B cell (primary cell): ENCODE results near the gene MBNL3. TPM values are rescaled to one million over a fixed set of nuclear protein-coding genes. Genes with fewer than 3 reads are reported as not detected.

Experiments
- ATAC-seq: fragments of 200-7000 bp; cut with Tn5 transposase; one replicate; pipeline ENCODE4 v1.10.0; 2021; ENCODE audit warnings: low read depth, mild to moderate bottlenecking, moderate number of reproducible peaks, moderate library complexity
- CTCF ChIA-PET: fragments of 350-600 bp; sonication (Branson Sonifier 250); formaldehyde crosslinking; loops from one replicate; lab custom pipeline; 2021; ENCODE audit warnings: antibody characterized with exemption, inconsistent platforms; lab: Charles Lee
- POLR2A ChIA-PET: fragments of 350-600 bp; sonication (Branson Sonifier 250); formaldehyde crosslinking; loops from one replicate; lab custom pipeline; 2021; ENCODE audit warnings: antibody characterized with exemption; lab: Charles Lee
- DNase-seq: peaks from one replicate; pipeline ENCODE4 v3.0.0; 2013
- H2AFZ ChIP-seq: 2 replicates; pipeline ENCODE4 v1.6.1; 2012; ENCODE audit warnings: mild to moderate bottlenecking, low read depth, low read length; ENCODE audit not compliant: insufficient read depth, poor library complexity, severe bottlenecking
- H3K27ac ChIP-seq, 2 donors: 1 replicate in 1 of 2; 2 replicates in 1 of 2; pipeline ENCODE4 v1.5.1; 2012 to 2013; ENCODE audit warnings: low read length in 2 of 2, mild to moderate bottlenecking in 2 of 2, moderate library complexity in 1 of 2
- H3K27me3 ChIP-seq, 4 experiments: fragments of 200-600 bp in 1 of 4; sonication (generic) in 1 of 4; replicated peaks in 1 of 4; 1 replicate in 2 of 4; 2 replicates in 2 of 4; pipeline versions ENCODE4 v1.6.1 to v1.7.0; 2013 to 2016; ENCODE audit warnings: low read length in 3 of 4, mild to moderate bottlenecking in 2 of 4, mixed read lengths in 1 of 4, moderate library complexity in 1 of 4; ENCODE audit not compliant: insufficient read depth in 4 of 4, control insufficient read depth in 3 of 4; ENCODE audit errors: control extremely low read depth in 1 of 4
- H3K36me3 ChIP-seq, 2 experiments: replicated peaks in 1 of 2; 1 replicate in 1 of 2; 2 replicates in 1 of 2; pipeline versions ENCODE4 v1.6.1 to v1.7.1; 2013; ENCODE audit warnings: low read length in 1 of 2; ENCODE audit not compliant: insufficient read depth in 2 of 2, control insufficient read depth in 1 of 2; ENCODE audit errors: control extremely low read depth in 1 of 2, extremely low read depth in 1 of 2
- H3K4me1 ChIP-seq, 2 donors: fragments of 200-600 bp in 1 of 2; sonication (generic) in 1 of 2; 1 replicate in 1 of 2; 2 replicates in 1 of 2; pipeline versions ENCODE4 v1.5.1 to v1.6.1; 2013 to 2017; ENCODE audit warnings: low read length in 2 of 2; ENCODE audit not compliant: control insufficient read depth in 2 of 2, insufficient read depth in 2 of 2
- H3K4me2 ChIP-seq: replicated peaks from 2 replicates; pipeline ENCODE3; 2012; ENCODE audit warnings: mild to moderate bottlenecking, low read depth, low read length; ENCODE audit not compliant: poor library complexity, severe bottlenecking
- H3K4me3 ChIP-seq, 5 experiments: fragments of 200-600 bp in 1 of 5; sonication (generic) in 1 of 5; 1 replicate in 3 of 5; 2 replicates in 2 of 5; pipeline versions ENCODE4 v1.5.1 to v1.7.0; 2011 to 2016; ENCODE audit warnings: low read length in 4 of 5, mild to moderate bottlenecking in 4 of 5, low read depth in 2 of 5, control low read depth in 1 of 5, moderate library complexity in 1 of 5; ENCODE audit not compliant: insufficient read depth in 1 of 5; ENCODE audit errors: control extremely low read depth in 1 of 5, extremely low read depth in 1 of 5
- H3K79me2 ChIP-seq: fragments of 200-600 bp; sonication (generic); one replicate; pipeline ENCODE4 v1.6.0; 2016; ENCODE audit warnings: low read length; ENCODE audit not compliant: control insufficient read depth, insufficient read depth
- H3K9ac ChIP-seq: fragments of 200-600 bp; sonication (generic); 2 replicates; pipeline ENCODE4 v1.6.1; 2017; ENCODE audit warnings: mild to moderate bottlenecking, low read length, moderate library complexity
- H3K9me3 ChIP-seq, 3 donors: one replicate each; pipeline versions ENCODE4 v1.6.1 to v1.7.1; 2013; ENCODE audit warnings: low read length in 2 of 3; ENCODE audit not compliant: control insufficient read depth in 2 of 3, insufficient read depth in 1 of 3; ENCODE audit errors: control extremely low read depth in 1 of 3
- H4K20me1 ChIP-seq: 2 replicates; pipeline ENCODE4 v1.6.0; 2012; ENCODE audit warnings: mild to moderate bottlenecking, low read length; ENCODE audit not compliant: insufficient read depth, control insufficient read depth, poor library complexity, severe bottlenecking
- H3K27ac Mint-ChIP-seq: one replicate; pipeline ENCODE4 v1.8.0; 2021; ENCODE audit warnings: mixed read lengths
- H3K27me3 Mint-ChIP-seq: one replicate; pipeline ENCODE4 v1.8.0; 2021; ENCODE audit warnings: mixed read lengths
- H3K4me1 Mint-ChIP-seq: one replicate; pipeline ENCODE4 v1.8.0; 2021; ENCODE audit warnings: mixed read lengths
- H3K4me3 Mint-ChIP-seq: one replicate; pipeline ENCODE4 v1.8.0; 2021; ENCODE audit warnings: mixed read lengths
- H3K9me3 Mint-ChIP-seq: one replicate; pipeline ENCODE4 v1.8.0; 2022; ENCODE audit warnings: mixed read lengths; ENCODE audit not compliant: insufficient read depth
- EZH2 ChIP-seq: IDR thresholded peaks from 2 replicates; pipeline ENCODE4 v1.6.1; 2012; ENCODE audit warnings: borderline replicate concordance, low read depth, mild to moderate bottlenecking, moderate library complexity, low read length; ENCODE audit not compliant: insufficient read depth, poor library complexity, severe bottlenecking
- WGBS: methylation state at CpG from one replicate; pipeline ENCODE4 v1.1.5; 2013; ENCODE audit warnings: missing lambda C conversion rate; ENCODE audit not compliant: insufficient coverage; 5-methylcytosine and 5-hydroxymethylcytosine counted together
- intact Hi-C: fragments of 100-400 bp; cut with micrococcal nuclease; formaldehyde crosslinking; loops from one replicate; pipeline ENCODE4 v1.10.0; 2022
- polyA plus RNA-seq: library from polyadenylated mRNA; depleted of rRNA; stranded (reverse); fragments of >200 nt; gene quantifications from 2 replicates; pipeline ENCODE4 v1.2.3, GENCODE V29; 2012
- total RNA-seq, 2 donors: library from RNA; stranded (reverse); fragments of 120-200 nt in 1 of 2; gene quantifications; 1 replicate in 1 of 2; 2 replicates in 1 of 2; pipeline versions ENCODE4 v1.2.3 to v1.2.4, GENCODE V29; 2013 to 2022
- TF ChIP-seq, protein P1 (sequence below): fragments of 200-600 bp; IDR thresholded peaks from one replicate; pipeline ENCODE4 v1.8.0; 2022; ENCODE audit warnings: antibody characterized with exemption, mild to moderate bottlenecking

MBNL3 gene
- total and polyA plus RNA-seq, 2 donors (not counting 1 experiment from before 2014, with no cell fraction given), result 16.6 to 63.1 TPM

GRCh38 chrX:132468454-132468853 lies 20.4 kb downstream of the MBNL3 start:
- DNase-seq (no peak), ATAC-seq (no peak)
- Histone ChIP-seq H3K4me1 (no peaks in the 10 kb centered on the region), H3K4me2 (no peak overlapping the region), H3K27ac (no peak overlapping the region), H4K20me1 (no peaks in the 10 kb centered on the region), H3K9ac (no peak overlapping the region), H3K4me3 (no peak overlapping the region), H3K9me3 (no peaks in the 10 kb centered on the region), H2AFZ (no peak overlapping the region), H3K36me3 (no peaks in the 10 kb centered on the region), H3K79me2 (peaks cover 63% of the 10 kb centered on the region), H3K27me3 (no peaks in the 10 kb centered on the region)
- no peak overlapping the region for H3K27ac Mint-ChIP-seq
- TF ChIP-seq, protein P1, sequence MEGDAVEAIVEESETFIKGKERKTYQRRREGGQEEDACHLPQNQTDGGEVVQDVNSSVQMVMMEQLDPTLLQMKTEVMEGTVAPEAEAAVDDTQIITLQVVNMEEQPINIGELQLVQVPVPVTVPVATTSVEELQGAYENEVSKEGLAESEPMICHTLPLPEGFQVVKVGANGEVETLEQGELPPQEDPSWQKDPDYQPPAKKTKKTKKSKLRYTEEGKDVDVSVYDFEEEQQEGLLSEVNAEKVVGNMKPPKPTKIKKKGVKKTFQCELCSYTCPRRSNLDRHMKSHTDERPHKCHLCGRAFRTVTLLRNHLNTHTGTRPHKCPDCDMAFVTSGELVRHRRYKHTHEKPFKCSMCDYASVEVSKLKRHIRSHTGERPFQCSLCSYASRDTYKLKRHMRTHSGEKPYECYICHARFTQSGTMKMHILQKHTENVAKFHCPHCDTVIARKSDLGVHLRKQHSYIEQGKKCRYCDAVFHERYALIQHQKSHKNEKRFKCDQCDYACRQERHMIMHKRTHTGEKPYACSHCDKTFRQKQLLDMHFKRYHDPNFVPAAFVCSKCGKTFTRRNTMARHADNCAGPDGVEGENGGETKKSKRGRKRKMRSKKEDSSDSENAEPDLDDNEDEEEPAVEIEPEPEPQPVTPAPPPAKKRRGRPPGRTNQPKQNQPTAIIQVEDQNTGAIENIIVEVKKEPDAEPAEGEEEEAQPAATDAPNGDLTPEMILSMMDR, result no peak
- no peak for TF ChIP-seq EZH2
- intact Hi-C loops, result no loop called here
- ChIA-PET CTCF (no interaction called here), POLR2A (no interaction called here)
- H3K9me3 Mint-ChIP-seq, result no peaks in the 10 kb centered on the region
- no CpG with 5 or more reads among the region's 3 CpGs for WGBS
- no peaks in the 10 kb centered on the region for H3K27me3 Mint-ChIP-seq
- no peak overlapping the region for H3K4me3 Mint-ChIP-seq
- peaks cover 16% of the 10 kb centered on the region for H3K4me1 Mint-ChIP-seq

- TF ChIP-seq, protein P1, result no peak
- no peak for TF ChIP-seq EZH2
- CTCF ChIA-PET, result no interaction called here
These were observed 20.8 kb downstream of the MBNL3 start for GRCh38 chrX:132467989-132468388.

More at GRCh38 chrX:132467989-132468388, 20.8 kb downstream of the MBNL3 start:
- Histone ChIP-seq H3K9me3 (no peaks in the 10 kb centered on the region), H3K4me1 (no peaks in the 10 kb centered on the region), H2AFZ (no peak overlapping the region), H4K20me1 (no peaks in the 10 kb centered on the region), H3K27me3 (no peaks in the 10 kb centered on the region), H3K9ac (no peak overlapping the region), H3K27ac (no peak overlapping the region), H3K79me2 (peaks cover 65% of the 10 kb centered on the region), H3K36me3 (no peaks in the 10 kb centered on the region), H3K4me2 (no peak overlapping the region), H3K4me3 (no peak overlapping the region)
- Mint-ChIP-seq H3K27me3 (no peaks in the 10 kb centered on the region), H3K4me1 (peaks cover 16% of the 10 kb centered on the region), H3K27ac (no peak overlapping the region), H3K4me3 (no peak overlapping the region), H3K9me3 (no peaks in the 10 kb centered on the region)
- DNase-seq (no peak), ATAC-seq (no peak)
- intact Hi-C loops, result no loop called here
- no CpG with 5 or more reads among the region's 3 CpGs for WGBS
- POLR2A ChIA-PET, result no interaction called here
